ENCODE measurements around the gene IGFL1. TPM values are rescaled to one million over a fixed set of nuclear protein-coding genes. Genes with fewer than 3 reads are reported as not detected.

The IGFL1 gene
- total RNA-seq, 2 experiments from 2014 or later, result not detected

DNA sequence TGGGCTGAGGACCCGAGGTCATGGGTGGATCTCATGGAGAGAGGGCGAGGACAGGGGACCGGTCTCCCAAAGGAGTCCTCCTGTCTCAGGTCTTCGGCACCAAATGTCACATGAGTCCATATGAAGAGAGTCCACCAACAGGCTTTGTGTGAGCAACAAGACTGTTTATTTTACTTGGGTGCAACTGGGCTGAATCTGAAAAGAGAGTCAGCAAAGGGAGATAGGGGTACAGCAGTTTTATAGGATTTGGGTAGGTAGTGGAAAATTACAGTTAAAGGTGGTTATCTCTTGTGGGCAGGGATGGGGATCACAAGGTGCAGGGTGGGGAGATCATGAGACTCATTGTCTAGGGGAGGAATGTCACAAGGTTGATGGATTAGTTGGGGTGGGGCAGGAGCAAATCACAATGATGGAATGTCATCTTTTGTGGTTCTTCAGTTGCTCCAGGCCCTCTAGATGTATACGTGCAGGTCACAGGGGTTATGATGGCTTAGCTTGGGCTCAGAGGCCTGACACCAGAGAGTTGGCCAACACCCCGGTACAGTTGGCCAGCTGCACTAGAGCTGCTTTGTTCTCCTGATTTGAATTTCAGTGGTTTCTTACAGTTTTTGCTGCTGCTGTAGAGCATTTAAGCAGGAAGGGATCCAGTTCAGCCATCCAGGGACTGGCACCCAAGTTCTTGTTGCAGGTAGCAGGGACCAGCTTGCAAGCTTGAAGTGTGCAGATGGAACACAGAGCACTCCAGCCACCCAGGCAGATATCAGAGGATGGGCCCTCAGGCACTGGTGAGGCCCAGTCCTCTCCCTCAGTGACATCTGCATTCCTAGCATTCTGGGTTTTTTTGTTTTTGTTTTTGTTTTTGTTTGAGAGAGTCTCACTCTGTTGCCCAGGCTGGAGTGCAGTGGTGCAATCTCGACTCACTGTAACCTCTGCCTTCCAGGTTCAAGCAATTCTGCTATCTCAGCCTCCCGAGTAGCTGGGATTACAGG lies 26.4 kb upstream of the IGFL1 start:
- BruUV-seq (replicated peaks), result no TSS peak
- H3K4me2 ChIP-seq (ENCODE audit: low read length), result no peak overlapping the region

DNA sequence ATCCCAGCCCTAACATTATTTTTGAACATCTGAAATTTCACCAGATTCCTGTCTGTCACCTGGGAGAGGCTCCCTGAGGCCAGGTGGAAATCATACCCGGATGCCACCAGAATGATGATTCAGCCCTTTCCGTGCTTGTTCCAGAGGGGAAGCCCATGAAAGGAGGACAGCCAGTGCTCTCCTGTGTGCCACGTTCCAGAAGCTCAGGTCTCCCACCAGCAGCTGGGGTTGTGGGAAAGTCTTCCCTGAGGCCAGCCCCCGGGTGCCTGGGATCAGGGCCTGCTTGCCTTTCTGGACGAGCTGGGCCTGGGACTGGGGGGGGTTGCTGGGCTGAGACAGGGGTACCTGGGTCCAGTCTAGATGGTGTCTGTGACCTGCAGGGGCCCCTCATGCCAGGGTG lies 25.5 kb upstream of the IGFL1 start:
- H3K9me3 ChIP-seq (ENCODE audit: low read length), result no peaks in the 10 kb centered on the region
- H3K36me3 ChIP-seq (ENCODE audit: insufficient read depth, low read length), result no peaks in the 10 kb centered on the region
- POLR2A ChIA-PET, result no interaction called here
- H2AFZ ChIP-seq (ENCODE audit: low read length), result no peak overlapping the region
- H3K79me2 ChIP-seq (ENCODE audit: insufficient read depth, low read depth, low read length), result no peaks in the 10 kb centered on the region
- no peaks in the 10 kb centered on the region for H3K4me1 ChIP-seq (ENCODE audit: insufficient read depth, low read length, poor library complexity, severe bottlenecking)
- no peak overlapping the region for H3K4me2 ChIP-seq (ENCODE audit: low read length)
- H4K20me1 ChIP-seq (ENCODE audit: insufficient read depth, low read length), result no peaks in the 10 kb centered on the region
- H3K27ac ChIP-seq (ENCODE audit: low read depth, low read length, poor library complexity, severe bottlenecking), result no peak overlapping the region
- intact Hi-C loops (cut with micrococcal nuclease; ENCODE audit: unreplicated experiment), result no loop called here
- no peak overlapping the region for H3K4me3 ChIP-seq (ENCODE audit: low read depth, low read length, poor library complexity, severe bottlenecking)
- CTCF ChIA-PET (ENCODE audit: unreplicated experiment), result interaction anchor here (0.6 kb wide), 1 partner anchor 434 kb away, joined by 3 read pairs; no protein-coding TSS in a partner anchor
- no TSS peak for BruUV-seq (replicated peaks)
- no peak for DNase-seq (ENCODE audit: low spot score)
- no peak for TF ChIP-seq EZH2phosphoT487 (IDR thresholded peaks at IDR 0.05; ENCODE audit: borderline replicate concordance, low read depth, low read length)
- TF ChIP-seq, protein P1, sequence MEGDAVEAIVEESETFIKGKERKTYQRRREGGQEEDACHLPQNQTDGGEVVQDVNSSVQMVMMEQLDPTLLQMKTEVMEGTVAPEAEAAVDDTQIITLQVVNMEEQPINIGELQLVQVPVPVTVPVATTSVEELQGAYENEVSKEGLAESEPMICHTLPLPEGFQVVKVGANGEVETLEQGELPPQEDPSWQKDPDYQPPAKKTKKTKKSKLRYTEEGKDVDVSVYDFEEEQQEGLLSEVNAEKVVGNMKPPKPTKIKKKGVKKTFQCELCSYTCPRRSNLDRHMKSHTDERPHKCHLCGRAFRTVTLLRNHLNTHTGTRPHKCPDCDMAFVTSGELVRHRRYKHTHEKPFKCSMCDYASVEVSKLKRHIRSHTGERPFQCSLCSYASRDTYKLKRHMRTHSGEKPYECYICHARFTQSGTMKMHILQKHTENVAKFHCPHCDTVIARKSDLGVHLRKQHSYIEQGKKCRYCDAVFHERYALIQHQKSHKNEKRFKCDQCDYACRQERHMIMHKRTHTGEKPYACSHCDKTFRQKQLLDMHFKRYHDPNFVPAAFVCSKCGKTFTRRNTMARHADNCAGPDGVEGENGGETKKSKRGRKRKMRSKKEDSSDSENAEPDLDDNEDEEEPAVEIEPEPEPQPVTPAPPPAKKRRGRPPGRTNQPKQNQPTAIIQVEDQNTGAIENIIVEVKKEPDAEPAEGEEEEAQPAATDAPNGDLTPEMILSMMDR (conservative IDR thresholded peaks at IDR 0.05; ENCODE audit: low read length), result no peak
- no peaks in the 10 kb centered on the region for H3K9me2 ChIP-seq (ENCODE audit: insufficient read depth, low read length)

More for the DNA sequence above, 26.4 kb upstream of the IGFL1 start:
- Histone ChIP-seq H3K36me3 (ENCODE audit: insufficient read depth, low read length) (no peaks in the 10 kb centered on the region), H2AFZ (ENCODE audit: low read length) (no peak overlapping the region), H3K9me3 (ENCODE audit: low read length) (no peaks in the 10 kb centered on the region), H3K79me2 (ENCODE audit: insufficient read depth, low read depth, low read length) (no peaks in the 10 kb centered on the region), H4K20me1 (ENCODE audit: insufficient read depth, low read length) (no peaks in the 10 kb centered on the region), H3K4me1 (ENCODE audit: insufficient read depth, low read length, poor library complexity, severe bottlenecking) (no peaks in the 10 kb centered on the region), H3K9me2 (ENCODE audit: insufficient read depth, low read length) (no peaks in the 10 kb centered on the region), H3K4me3 (ENCODE audit: low read depth, low read length, poor library complexity, severe bottlenecking) (no peak overlapping the region), H3K27ac (ENCODE audit: low read depth, low read length, poor library complexity, severe bottlenecking) (no peak overlapping the region)
- DNase-seq (ENCODE audit: low spot score), result no peak
- POLR2A ChIA-PET, result no interaction called here
- TF ChIP-seq, protein P1 (conservative IDR thresholded peaks at IDR 0.05; ENCODE audit: low read length), result no peak
- no peak for TF ChIP-seq EZH2phosphoT487 (IDR thresholded peaks at IDR 0.05; ENCODE audit: borderline replicate concordance, low read depth, low read length)
- CTCF ChIA-PET (ENCODE audit: unreplicated experiment), result interaction anchor here (0.6 kb wide), 1 partner anchor 433 kb away, joined by 3 read pairs; no protein-coding TSS in a partner anchor
- intact Hi-C loops (cut with micrococcal nuclease; ENCODE audit: unreplicated experiment), result no loop called here

All from OCI-LY7 (cell line).